NCI-H510A (cell line): ENCODE results near the gene PDK4.
"Not testable (repeated sequence)": the region's sequence is repeated elsewhere in the genome, so short reads cannot be mapped to it uniquely, and the experiment has no call there.

Experiments
- DNase-seq: peaks from one replicate; lab custom pipeline; 2025; lab: John Stamatoyannopoulos, UW

PDK4 gene

DNA sequence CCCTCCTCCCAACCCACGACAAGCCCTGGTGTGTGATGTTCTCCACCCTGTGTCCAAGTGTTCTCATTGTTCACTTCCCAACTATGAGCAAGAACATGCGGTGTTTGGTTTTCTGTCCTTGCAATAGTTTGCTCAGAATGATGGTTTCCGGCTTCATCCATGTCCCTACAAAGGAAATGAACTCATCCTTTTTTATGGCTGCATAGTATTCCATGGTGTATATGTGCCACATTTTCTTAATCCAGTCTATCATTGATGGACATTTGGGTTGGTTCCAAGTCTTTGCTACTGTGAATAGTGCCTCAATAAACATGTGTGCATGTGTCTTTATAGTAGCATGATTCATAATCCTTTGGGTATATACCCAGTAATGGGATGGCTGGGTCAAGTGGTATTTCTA is 8.5 kb upstream of the PDK4 start:
- not testable (repeated sequence) for DNase-seq

DNA sequence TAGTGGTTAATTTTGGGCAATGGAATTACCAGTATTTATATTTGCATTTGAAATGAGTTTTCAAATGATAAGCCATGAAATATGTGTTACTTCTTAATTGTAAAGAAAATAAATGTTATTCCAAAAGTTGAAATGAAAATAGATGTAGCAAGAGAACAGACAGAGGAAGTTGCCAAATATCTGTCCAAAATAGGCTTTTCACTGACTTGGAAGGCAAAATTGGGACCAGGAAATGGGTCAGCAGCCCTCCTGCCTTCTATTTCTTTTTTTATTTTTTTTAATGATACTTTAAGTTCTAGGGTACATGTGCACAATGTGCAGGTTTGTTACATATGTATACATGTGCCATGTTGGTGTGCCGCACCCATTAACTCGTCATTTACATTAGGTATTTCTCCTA is 8.1 kb upstream of the PDK4 start:
- DNase-seq = not testable (repeated sequence)

DNA sequence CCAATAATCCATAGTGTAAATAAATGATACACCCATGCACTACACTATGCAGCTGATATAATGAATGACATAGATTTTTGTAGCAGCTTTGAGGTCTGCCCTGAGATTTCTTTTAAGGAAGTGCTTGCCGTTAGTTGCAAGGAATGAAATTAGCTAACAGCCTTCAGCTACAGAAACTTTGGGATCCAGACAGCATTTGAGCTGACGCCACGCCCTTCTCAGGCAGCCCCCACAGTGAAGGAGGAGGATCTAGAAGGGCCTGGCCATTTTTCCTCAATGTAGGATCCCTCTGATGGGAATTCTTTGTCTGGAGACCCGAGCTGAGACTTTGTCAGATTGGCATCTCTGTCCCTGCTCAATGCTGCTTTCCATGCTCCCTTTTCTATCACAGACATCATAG is 6.1 kb upstream of the PDK4 start:
- DNase-seq = no peak

DNA sequence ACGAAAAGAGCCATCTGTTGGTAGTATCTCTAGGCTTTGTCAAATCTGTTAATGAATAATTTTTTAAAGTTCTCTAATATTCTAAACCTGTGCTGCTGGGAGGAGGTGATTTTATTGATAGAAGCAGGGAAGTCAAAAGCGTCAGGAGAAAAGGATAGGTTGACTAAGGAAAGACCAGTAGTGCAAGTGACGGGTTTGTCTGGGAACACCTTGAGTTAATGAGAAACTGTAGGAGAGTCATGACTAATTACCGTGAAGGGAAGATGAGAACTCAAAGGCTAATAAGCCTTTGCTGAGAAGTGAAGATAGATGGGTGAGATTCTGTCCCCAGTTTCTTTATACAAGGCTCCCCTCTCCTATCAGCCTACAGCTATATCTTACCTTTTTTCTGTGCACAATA is 5.0 kb upstream of the PDK4 start:
- no peak for DNase-seq

DNA sequence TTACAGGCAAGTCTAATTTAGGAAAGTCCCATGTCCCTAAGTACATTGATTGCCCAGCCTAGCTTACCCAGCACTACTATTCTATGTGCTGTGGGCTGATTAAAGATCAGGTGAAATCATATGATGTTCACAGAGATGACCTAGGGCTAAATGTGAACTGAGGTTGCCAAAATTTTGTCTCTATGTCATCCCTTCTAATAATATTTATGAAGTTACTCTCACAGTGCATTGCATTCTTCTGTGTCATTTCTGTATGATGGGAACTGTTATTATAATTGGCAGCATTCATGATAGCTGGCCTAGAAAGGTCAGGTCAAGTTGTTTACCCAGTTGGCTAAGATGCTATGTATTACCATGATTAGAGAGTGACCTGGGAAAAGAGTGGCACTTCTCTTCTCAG is 2.8 kb upstream of the PDK4 start:
- DNase-seq = no peak

DNA sequence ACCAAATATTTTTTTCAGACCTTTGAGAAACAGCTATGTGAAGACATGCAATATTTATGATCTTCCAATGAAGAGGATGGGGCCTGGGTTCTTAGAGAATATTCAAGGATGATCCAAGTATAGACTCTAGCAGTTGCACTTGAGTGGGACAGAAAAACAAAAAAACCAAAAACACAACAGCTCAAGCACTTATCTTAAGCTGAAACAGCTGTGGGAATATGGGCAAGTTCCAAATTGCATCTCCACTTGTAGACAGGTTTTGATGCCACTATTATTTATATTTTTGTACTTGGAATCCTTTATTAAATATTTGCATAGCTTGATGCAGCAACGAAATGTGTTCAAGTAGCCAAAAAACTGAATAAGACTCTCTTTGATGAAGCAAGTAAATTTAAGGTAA is 2.2 kb upstream of the PDK4 start:
- no peak for DNase-seq

DNA sequence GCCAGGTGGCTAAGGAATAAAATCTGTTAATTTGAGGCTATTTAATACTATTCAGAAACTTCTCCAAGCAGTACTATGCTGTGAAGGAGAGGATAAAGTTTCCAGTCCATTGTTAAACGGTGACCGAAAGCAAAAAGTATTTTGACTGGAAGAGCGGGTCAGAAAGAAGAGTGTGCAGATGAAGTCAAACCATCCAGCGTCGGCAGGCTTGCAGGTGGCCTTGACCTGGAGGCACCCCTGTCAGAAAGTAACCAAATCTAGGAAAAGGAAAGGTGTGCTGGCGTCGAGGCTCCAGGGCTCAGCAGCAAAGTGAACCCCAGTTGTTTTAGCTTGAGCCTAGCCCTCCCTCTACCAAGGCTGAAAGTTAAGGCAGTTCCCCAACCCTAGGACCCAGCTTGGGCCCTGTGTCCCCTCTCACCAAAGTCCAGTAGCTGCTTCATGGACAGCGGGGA is 544 bp downstream of the PDK4 start:
- DNase-seq = no peak

DNA sequence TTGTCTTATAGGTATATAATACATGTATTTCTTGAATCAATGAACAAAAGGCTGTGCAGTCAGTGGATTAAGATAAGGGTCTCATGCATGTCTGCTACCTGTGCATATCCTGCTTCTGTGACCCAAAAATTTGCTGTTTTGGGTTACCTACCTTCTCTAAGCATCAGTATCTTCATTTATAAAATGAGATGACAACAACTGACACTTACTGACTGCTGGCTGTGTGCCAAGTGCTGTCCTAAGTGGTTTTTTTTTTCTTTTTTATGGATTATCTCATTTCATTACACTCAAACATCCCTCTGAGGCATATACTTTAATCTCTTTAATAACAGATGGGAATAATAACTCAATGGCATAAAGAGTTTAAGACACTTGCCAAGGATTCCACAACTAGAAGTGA is 2.1 kb downstream of the PDK4 start:
- DNase-seq = no peak

DNA sequence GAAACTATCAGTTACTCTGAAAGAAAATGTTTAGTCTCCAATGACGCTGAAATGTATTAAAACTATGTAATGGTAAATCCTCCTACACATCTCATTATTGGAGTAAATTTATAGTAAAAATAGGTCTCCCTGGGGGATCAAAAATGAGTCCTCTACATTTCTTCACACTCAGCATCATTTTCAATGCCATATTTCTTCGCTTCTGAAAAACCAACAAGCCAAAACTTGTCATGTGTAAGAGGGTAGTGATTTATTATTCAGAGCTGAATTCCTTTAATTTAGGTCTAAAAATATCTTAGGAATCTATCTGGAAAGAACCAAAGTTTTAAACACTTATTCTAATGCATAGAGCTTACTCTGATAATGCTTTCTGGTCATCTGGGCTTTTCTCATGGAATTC is 3.0 kb downstream of the PDK4 start:
- DNase-seq = no peak

DNA sequence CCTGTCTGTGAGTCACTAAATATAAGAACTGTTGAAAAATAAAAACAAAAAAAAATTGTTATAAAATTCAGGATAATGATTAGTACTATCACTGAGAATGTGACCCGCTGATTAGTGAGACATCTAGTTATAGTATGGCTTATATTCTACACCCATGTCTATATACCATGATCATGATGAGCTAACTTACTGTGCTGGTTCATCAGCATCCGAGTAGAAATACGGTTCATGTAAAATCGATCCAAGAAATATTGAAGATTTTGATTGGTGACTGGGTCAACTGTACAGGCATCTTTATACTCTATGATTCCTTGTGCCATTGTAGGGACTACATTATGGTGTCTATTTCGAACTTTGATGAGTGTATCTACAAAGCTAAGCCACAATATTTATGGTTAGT is 3.7 kb downstream of the PDK4 start:
- DNase-seq = no peak

DNA sequence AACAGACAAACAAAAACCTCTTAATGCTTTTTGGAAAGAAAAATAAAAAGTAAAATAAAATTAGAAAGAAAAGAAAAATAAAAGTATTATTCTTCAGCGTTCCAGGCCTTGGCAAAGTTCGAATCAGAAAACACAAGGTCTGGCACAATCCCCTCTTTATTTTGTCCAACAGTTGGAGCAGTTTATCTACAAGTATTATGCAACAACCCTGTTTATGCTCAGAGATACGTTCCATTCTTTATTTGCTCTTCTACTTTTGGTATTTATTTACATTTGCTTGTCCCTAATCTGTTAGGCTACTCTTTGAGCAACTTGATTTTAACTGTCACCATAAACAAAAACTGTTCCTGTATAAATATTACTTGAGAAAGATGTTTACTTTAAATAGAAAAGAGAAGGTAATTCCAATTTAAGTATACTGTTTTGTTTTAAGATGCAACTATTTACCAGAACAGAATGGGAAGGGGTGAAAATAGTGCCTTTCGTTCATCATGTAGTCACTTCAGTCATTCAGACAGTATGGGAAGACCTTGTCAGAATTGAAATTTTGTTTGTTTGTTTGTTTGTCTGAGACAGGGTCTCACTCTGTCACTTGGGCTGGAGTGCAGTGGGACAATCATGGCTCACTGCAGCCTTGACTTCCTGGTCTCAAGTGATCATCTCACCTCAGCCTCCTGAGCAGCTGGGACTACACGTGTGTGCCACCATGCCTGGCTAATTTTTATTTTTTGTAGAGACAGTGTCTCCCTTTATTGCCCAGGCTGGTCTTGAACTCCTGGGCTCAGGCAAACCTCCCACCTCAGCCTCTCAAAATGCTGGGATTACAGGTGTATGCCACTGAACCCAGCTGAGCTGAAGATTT is 5.7 kb downstream of the PDK4 start:
- DNase-seq = no peak

DNA sequence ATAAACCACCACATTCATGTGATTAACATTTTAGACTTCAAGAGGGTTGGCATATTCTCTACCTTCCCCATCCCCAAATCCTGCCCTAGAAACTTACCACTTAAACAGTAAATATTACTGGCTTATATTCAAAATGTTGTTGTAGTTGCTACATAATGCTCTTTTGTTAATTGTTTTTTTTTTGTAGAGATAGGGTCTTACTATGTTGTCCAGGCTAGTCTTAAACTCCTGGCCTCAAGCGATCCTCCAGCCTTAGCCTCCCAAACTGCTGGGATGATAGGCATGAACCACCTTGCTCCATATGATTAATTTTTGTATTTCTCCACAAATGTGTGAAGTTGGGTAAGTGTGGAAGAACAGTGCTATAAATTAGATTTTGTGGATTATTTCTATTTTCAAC is 6.5 kb downstream of the PDK4 start:
- DNase-seq = no peak

DNA sequence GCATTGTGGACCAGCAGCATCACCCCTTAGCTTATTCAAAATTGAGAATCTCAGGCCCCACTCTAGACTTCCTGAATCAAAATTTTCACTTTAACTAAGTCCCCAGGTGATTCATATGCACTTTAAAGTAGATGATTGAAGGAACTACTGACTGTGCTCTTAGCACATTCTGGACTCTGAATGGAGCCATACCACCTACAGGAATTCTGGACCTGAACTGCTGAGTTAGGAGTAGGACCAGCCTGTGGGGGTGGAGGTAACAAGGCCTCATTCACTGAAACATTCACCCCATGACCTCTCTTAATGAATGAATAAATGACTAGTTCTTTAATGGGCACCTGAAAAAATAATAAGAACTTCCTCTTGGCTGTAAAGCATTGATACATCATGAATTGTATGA is 7.3 kb downstream of the PDK4 start:
- no peak for DNase-seq

DNA sequence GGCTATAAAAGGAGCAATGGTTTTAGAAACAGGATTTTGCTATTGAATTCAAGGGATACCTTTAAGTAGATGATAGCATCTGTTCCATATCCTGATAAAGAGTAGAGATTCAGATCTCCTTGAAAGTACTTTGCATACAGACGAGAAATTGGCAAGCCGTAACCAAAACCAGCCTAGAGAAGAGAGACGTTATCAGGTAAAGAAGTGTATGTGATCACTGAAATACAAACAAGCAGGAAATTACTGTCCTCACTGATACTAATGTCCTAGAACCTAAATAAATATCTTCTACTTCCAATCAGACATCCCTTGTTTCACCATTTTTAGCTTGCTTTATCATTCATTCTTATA is 9.4 kb downstream of the PDK4 start:
- DNase-seq = no peak

DNA sequence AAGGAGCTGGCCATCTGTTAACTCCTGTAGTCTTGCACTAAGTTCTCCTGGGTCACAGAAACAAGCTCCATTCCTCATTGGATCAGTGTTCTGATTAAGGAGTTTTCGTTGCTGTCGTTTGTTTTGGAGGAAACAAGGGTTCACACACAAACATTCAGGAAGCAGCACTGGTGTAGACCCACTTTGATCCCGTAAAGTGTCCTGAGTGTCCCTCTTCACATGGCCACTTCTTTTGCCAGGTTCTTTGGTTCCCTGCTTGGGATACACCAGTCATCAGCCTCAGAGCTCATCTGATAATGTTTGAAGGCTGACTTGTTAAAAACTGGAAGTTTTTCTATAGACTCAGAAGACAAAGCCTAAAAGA is 10.9 kb downstream of the PDK4 start:
- DNase-seq = no peak

DNA sequence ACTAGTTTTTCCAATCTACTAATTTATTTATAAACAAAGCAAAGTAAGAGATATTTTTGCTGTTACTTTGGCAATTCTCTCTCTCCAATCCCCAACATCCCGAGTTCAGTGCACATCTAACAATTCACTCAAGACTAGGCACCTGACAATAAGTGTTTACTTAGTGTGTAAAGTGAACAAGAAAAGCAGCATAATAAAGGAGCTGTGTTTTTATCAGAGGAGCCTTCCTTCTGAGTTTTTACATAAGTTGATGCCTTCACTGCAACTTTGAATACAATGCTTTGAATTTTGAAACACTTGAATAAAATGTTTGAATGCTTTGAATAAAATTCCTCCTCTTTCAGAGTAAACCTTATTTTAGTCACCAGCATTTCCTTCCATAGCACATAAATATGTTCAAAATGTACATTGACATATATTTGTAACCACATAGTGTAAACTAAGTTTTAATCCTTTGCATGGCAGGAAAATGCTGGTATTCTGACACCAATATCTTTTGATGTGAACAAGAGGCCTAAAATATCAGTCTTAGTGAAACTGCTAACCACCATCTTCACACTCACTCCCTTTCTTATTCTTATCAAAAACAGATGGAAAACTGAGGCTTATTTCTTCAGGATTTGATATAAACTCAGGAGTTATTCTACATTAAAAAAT is 11.4 kb downstream of the PDK4 start:
- no peak for DNase-seq

DNA sequence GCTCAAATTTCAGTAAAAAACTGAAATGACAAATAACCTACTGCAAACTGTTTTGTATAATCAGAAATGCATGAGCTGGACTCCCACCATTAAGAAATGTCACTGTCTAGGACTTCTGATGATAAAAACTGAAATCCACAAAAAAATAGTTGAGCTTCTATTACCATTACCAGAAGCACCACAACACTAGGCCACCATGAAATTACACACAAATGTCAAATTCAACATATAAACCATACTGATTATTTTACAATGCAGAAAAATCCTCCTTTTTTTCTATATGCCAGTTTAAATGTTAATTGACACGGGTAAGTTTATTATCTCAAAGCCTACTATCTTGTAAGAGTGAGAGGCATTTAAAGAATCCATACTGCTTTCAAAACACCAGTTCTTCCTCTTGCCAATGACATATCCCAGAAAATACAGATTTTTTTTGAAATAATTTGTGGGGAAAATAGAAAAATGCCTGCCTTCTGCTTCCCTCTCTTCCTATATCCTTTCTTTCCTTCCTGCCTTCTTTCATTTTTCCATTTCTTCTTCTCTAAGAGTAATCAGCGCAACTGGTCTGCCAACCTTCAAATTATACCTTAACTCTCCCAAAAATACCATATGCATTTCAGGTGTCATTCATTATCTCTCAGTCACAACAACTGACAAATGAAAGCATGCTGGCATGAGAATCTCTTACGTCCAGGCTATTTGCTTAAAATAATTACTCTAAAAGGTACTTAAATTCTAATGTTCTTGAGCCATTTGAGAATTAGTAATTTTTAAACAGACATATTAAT is 12.3 kb downstream of the PDK4 start:
- DNase-seq = no peak

DNA sequence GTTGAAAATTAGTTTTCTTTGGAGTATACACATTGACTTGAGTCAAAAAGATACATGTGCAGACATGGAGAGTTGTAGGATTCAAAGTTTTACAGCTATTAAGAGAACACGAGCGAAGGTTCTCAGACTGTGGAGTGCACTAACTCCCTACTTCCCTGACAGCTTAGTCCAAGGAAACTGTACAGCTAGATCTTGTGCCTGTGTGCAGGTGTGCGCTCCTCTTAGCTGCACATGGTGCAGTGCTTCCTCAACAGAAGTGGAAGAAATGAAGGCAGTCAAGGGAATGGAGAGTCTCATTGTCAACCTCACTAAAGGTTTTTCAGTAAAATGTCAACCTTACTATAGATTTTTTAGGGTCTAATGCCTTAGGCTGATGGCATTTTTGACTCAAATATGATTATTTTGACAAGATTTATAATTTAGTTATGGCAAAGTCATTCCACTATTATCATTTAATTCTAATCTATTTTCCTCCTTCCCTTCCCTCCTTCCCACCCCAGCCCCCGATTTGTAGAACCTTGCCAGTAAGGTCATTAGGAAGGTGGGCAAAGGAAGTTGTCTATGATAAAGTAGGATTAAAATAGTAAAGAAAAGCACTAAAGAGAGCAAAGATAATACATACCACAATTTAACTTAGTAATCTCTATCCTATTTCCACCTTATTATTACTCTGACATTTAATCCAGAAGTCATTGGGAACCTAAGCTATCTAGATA is 13.6 kb downstream of the PDK4 start:
- DNase-seq = no peak

DNA sequence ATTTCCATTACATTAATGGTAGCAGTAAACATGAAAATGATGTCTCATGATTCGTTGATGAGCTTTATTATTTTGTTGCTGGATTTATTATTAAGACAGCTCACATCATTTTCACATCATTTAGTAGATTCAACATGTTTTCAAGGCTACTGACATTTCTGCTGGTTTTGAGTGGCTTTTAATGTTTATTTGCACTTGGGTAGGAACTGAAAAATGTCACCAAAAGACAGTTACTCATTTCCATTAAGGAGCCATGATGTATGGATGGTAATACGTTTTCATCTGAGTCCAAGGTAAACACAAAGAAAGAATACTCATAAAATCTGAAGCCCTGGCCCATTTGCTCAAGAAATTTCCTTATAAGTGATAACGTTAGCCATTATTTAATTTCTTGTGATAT is 14.8 kb downstream of the PDK4 start:
- no peak for DNase-seq

DNA sequence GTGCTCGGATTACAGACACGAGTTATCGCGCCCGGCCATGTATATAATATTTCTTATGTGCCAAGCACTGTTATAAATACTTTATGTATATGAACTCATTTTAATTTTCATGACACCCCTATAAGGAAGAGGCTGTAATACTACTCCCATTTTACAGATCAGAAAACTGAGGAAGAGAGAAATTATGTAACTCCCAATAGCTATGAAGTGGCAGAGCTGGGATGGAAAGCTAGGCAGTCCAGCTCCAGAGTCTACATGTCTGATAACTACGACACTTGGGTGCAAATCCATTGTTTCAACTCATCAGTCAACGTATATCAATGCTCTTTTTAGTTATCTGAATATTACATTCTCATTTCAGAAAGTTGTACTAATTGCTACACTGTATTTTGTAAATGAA is 17.0 kb downstream of the PDK4 start:
- no peak for DNase-seq

DNA sequence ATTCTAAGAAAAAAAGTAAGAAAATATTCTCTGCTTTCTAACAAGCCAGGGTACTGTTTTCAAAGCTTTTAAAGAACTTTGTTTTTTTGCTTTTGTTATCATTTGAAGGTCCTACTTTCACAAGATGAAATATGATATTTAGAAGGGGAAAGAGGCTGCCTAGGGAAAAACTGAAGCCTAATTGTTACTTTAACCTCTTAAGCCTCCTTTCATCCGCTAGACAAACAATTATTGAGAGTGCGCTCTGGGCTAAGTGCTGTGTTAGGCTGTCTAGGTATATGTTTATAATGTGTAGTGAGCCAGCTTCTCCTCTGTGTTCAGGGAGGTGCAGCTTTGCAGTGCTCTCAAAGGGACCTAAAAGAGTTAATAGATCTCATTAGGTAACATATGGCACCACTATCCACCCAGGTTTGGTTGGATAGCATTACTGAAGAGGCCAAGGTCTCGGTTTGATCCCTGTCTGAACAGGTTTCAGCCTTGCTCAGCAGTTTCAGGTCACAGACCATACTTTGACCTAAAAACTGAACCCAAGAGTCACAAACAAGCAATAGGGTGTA is 17.9 kb downstream of the PDK4 start:
- peak; percentile 79 for DNase-seq

DNA sequence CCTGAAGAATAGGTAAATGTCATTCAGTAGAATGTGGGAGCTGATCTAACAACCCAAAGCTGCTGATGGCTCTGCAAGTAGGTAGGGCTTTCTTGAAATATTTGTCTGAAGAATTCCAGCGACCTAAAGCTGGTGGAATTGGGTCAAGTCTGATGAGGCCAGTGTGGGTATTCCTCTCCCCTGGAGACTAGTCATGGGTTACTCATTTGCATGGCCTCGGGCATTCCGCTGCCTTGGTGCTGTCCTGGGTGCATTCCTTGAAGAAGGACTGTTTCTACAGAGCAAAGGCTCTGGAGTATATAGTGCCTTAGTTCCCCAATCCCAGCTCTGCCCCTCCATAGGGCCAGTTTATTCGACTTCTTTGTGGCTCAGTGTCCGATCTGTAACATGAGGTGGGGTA is 19.2 kb downstream of the PDK4 start:
- DNase-seq = no peak
